GM19328 (cell line): ENCODE data around the gene MAL.
"Not testable (repeated sequence)": the region's sequence is repeated elsewhere in the genome, so short reads cannot be mapped to it uniquely, and the experiment has no call there.

Source experiments
- ATAC-seq: cut with Tn5 transposase; IDR thresholded peaks from one replicate; pipeline ENCODE4 v1.9.1; 2021; ENCODE audit warnings: mild to moderate bottlenecking, moderate library complexity; ENCODE audit not compliant: unreplicated experiment

MAL gene

GRCh38 chr2:95086017-95086416 is 60.5 kb downstream of the MAL start:
- ATAC-seq = no peak

- ATAC-seq = no peak
Observed at GRCh38 chr2:95087379-95087778, 61.9 kb downstream of the MAL start.

GRCh38 chr2:95091885-95092555 is 66.5 kb downstream of the MAL start:
- ATAC-seq = no peak

- ATAC-seq = not testable (repeated sequence)
Observed at GRCh38 chr2:95098273-95098672, 72.8 kb downstream of the MAL start.

GRCh38 chr2:95099910-95100309 is 74.4 kb downstream of the MAL start:
- no peak for ATAC-seq
